ENCODE data around the gene RNF167.

DNA sequence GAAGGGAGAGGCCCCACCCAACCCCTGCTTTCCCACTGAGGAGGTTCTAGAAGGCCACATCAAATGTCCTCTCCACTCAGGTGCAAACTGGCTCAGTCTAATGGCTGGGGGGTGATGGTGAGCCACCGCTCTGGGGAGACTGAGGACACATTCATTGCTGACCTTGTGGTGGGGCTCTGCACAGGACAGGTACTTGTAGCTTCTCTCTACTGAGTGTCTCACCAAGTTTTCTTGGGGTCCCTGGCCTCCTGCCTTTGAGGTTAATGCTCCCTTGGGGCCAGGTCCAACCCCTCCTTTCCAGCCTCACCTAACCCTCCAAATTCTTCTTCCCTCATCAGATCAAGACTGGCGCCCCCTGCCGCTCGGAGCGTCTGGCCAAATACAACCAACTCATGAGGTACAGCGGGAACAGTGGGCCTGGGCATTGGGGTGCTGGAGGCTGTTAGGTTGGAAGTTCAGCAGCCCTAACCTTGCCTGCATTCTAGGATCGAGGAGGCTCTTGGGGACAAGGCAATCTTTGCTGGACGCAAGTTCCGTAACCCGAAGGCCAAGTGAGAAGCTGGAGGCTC is 16.5 kb downstream of the RNF167 start:
- TF ChIP-seq, protein P1, sequence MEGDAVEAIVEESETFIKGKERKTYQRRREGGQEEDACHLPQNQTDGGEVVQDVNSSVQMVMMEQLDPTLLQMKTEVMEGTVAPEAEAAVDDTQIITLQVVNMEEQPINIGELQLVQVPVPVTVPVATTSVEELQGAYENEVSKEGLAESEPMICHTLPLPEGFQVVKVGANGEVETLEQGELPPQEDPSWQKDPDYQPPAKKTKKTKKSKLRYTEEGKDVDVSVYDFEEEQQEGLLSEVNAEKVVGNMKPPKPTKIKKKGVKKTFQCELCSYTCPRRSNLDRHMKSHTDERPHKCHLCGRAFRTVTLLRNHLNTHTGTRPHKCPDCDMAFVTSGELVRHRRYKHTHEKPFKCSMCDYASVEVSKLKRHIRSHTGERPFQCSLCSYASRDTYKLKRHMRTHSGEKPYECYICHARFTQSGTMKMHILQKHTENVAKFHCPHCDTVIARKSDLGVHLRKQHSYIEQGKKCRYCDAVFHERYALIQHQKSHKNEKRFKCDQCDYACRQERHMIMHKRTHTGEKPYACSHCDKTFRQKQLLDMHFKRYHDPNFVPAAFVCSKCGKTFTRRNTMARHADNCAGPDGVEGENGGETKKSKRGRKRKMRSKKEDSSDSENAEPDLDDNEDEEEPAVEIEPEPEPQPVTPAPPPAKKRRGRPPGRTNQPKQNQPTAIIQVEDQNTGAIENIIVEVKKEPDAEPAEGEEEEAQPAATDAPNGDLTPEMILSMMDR (tag by site-specific recombination; IDR thresholded peaks at IDR 0.05), result no peak
- TF ChIP-seq, protein P2, sequence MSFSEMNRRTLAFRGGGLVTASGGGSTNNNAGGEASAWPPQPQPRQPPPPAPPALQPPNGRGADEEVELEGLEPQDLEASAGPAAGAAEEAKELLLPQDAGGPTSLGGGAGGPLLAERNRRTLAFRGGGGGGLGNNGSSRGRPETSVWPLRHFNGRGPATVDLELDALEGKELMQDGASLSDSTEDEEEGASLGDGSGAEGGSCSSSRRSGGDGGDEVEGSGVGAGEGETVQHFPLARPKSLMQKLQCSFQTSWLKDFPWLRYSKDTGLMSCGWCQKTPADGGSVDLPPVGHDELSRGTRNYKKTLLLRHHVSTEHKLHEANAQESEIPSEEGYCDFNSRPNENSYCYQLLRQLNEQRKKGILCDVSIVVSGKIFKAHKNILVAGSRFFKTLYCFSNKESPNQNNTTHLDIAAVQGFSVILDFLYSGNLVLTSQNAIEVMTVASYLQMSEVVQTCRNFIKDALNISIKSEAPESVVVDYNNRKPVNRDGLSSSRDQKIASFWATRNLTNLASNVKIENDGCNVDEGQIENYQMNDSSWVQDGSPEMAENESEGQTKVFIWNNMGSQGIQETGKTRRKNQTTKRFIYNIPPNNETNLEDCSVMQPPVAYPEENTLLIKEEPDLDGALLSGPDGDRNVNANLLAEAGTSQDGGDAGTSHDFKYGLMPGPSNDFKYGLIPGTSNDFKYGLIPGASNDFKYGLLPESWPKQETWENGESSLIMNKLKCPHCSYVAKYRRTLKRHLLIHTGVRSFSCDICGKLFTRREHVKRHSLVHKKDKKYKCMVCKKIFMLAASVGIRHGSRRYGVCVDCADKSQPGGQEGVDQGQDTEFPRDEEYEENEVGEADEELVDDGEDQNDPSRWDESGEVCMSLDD (tag by site-specific recombination; IDR thresholded peaks at IDR 0.05), result no peak
- TF ChIP-seq, protein P3, sequence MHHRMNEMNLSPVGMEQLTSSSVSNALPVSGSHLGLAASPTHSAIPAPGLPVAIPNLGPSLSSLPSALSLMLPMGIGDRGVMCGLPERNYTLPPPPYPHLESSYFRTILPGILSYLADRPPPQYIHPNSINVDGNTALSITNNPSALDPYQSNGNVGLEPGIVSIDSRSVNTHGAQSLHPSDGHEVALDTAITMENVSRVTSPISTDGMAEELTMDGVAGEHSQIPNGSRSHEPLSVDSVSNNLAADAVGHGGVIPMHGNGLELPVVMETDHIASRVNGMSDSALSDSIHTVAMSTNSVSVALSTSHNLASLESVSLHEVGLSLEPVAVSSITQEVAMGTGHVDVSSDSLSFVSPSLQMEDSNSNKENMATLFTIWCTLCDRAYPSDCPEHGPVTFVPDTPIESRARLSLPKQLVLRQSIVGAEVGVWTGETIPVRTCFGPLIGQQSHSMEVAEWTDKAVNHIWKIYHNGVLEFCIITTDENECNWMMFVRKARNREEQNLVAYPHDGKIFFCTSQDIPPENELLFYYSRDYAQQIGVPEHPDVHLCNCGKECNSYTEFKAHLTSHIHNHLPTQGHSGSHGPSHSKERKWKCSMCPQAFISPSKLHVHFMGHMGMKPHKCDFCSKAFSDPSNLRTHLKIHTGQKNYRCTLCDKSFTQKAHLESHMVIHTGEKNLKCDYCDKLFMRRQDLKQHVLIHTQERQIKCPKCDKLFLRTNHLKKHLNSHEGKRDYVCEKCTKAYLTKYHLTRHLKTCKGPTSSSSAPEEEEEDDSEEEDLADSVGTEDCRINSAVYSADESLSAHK (tag by site-specific recombination; IDR thresholded peaks at IDR 0.05), result no peak
- TF ChIP-seq KLF10 (tag by site-specific recombination; IDR thresholded peaks at IDR 0.05) (no peak), ZNF391 (tag by site-specific recombination; IDR thresholded peaks at IDR 0.05; ENCODE audit: borderline replicate concordance, low read depth) (no peak), ZNF19 (tag by site-specific recombination; IDR thresholded peaks at IDR 0.05; ENCODE audit: low read depth) (no peak)
- TF ChIP-seq, protein P4, sequence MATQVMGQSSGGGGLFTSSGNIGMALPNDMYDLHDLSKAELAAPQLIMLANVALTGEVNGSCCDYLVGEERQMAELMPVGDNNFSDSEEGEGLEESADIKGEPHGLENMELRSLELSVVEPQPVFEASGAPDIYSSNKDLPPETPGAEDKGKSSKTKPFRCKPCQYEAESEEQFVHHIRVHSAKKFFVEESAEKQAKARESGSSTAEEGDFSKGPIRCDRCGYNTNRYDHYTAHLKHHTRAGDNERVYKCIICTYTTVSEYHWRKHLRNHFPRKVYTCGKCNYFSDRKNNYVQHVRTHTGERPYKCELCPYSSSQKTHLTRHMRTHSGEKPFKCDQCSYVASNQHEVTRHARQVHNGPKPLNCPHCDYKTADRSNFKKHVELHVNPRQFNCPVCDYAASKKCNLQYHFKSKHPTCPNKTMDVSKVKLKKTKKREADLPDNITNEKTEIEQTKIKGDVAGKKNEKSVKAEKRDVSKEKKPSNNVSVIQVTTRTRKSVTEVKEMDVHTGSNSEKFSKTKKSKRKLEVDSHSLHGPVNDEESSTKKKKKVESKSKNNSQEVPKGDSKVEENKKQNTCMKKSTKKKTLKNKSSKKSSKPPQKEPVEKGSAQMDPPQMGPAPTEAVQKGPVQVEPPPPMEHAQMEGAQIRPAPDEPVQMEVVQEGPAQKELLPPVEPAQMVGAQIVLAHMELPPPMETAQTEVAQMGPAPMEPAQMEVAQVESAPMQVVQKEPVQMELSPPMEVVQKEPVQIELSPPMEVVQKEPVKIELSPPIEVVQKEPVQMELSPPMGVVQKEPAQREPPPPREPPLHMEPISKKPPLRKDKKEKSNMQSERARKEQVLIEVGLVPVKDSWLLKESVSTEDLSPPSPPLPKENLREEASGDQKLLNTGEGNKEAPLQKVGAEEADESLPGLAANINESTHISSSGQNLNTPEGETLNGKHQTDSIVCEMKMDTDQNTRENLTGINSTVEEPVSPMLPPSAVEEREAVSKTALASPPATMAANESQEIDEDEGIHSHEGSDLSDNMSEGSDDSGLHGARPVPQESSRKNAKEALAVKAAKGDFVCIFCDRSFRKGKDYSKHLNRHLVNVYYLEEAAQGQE (tag by site-specific recombination; IDR thresholded peaks at IDR 0.05), result no peak
- TF ChIP-seq, protein P5, sequence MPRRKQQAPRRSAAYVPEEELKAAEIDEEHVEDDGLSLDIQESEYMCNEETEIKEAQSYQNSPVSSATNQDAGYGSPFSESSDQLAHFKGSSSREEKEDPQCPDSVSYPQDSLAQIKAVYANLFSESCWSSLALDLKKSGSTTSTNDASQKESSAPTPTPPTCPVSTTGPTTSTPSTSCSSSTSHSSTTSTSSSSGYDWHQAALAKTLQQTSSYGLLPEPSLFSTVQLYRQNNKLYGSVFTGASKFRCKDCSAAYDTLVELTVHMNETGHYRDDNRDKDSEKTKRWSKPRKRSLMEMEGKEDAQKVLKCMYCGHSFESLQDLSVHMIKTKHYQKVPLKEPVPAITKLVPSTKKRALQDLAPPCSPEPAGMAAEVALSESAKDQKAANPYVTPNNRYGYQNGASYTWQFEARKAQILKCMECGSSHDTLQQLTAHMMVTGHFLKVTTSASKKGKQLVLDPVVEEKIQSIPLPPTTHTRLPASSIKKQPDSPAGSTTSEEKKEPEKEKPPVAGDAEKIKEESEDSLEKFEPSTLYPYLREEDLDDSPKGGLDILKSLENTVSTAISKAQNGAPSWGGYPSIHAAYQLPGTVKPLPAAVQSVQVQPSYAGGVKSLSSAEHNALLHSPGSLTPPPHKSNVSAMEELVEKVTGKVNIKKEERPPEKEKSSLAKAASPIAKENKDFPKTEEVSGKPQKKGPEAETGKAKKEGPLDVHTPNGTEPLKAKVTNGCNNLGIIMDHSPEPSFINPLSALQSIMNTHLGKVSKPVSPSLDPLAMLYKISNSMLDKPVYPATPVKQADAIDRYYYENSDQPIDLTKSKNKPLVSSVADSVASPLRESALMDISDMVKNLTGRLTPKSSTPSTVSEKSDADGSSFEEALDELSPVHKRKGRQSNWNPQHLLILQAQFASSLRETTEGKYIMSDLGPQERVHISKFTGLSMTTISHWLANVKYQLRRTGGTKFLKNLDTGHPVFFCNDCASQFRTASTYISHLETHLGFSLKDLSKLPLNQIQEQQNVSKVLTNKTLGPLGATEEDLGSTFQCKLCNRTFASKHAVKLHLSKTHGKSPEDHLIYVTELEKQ (tag by site-specific recombination; IDR thresholded peaks at IDR 0.05; ENCODE audit: borderline replicate concordance), result no peak

Measured in HEK293 (cell line).